Measurements from ENCODE around the gene GUF1.

The GUF1 gene

GRCh38 chr4:44713125-44713524 lies 34.9 kb downstream of the GUF1 start:
- Histone ChIP-seq H3K27me3 (replicated peaks; ENCODE audit: control insufficient read depth, insufficient read depth, low read length) (no peaks in the 10 kb centered on the region), H3K36me3 (ENCODE audit: control insufficient read depth, insufficient read depth, low read length) (no peaks in the 10 kb centered on the region)
- DNase-seq (ENCODE audit: extremely low read depth, insufficient read length) = no peak

GRCh38 chr4:44716597-44716996 lies 38.4 kb downstream of the GUF1 start:
- DNase-seq (ENCODE audit: extremely low read depth, insufficient read length) = no peak
- no peak for TF ChIP-seq CTCF (IDR thresholded peaks at IDR 0.05; ENCODE audit: insufficient read depth, low read length, poor library complexity, severe bottlenecking)
- Histone ChIP-seq H3K27me3 (replicated peaks; ENCODE audit: control insufficient read depth, insufficient read depth, low read length) (no peaks in the 10 kb centered on the region), H3K4me3 (replicated peaks; ENCODE audit: low read depth, low read length) (no peak overlapping the region), H3K36me3 (ENCODE audit: control insufficient read depth, insufficient read depth, low read length) (peaks cover 2% of the 10 kb centered on the region; the same call in 1 of the 2 replicates)

More at GRCh38 chr4:44713125-44713524, 34.9 kb downstream of the GUF1 start:
- no peak overlapping the region for H3K4me3 ChIP-seq (replicated peaks; ENCODE audit: low read depth, low read length)
- no peak for TF ChIP-seq CTCF (IDR thresholded peaks at IDR 0.05; ENCODE audit: insufficient read depth, low read length, poor library complexity, severe bottlenecking)

- Histone ChIP-seq H3K4me3 (replicated peaks; ENCODE audit: low read depth, low read length) (no peak overlapping the region), H3K36me3 (ENCODE audit: control insufficient read depth, insufficient read depth, low read length) (peaks cover 2% of the 10 kb centered on the region; the same call in 1 of the 2 replicates), H3K27me3 (replicated peaks; ENCODE audit: control insufficient read depth, insufficient read depth, low read length) (no peaks in the 10 kb centered on the region)
- no peak for TF ChIP-seq CTCF (IDR thresholded peaks at IDR 0.05; ENCODE audit: insufficient read depth, low read length, poor library complexity, severe bottlenecking)
- no peak for DNase-seq (ENCODE audit: extremely low read depth, insufficient read length)
Measured at GRCh38 chr4:44720371-44720770, 42.2 kb downstream of the GUF1 start.

- DNase-seq (ENCODE audit: extremely low read depth, insufficient read length) = no peak
- no peak for TF ChIP-seq CTCF (IDR thresholded peaks at IDR 0.05; ENCODE audit: insufficient read depth, low read length, poor library complexity, severe bottlenecking)
- H3K36me3 ChIP-seq (ENCODE audit: control insufficient read depth, insufficient read depth, low read length) = peaks cover 2% of the 10 kb centered on the region; the same call in 1 of the 2 replicates
- H3K4me3 ChIP-seq (replicated peaks; ENCODE audit: low read depth, low read length) = no peak overlapping the region
- no peaks in the 10 kb centered on the region for H3K27me3 ChIP-seq (replicated peaks; ENCODE audit: control insufficient read depth, insufficient read depth, low read length)
Measured at GRCh38 chr4:44722001-44722400, 43.8 kb downstream of the GUF1 start.

- no peak for TF ChIP-seq CTCF (IDR thresholded peaks at IDR 0.05; ENCODE audit: insufficient read depth, low read length, poor library complexity, severe bottlenecking)
- Histone ChIP-seq H3K36me3 (ENCODE audit: control insufficient read depth, insufficient read depth, low read length) (peaks cover 2% of the 10 kb centered on the region; the same call in 1 of the 2 replicates), H3K27me3 (replicated peaks; ENCODE audit: control insufficient read depth, insufficient read depth, low read length) (no peaks in the 10 kb centered on the region), H3K4me3 (replicated peaks; ENCODE audit: low read depth, low read length) (peak overlapping the region; percentile 86)
- no peak for DNase-seq (ENCODE audit: extremely low read depth, insufficient read length)
Measured at GRCh38 chr4:44725166-44725565, 46.9 kb downstream of the GUF1 start.

- TF ChIP-seq CTCF (IDR thresholded peaks at IDR 0.05; ENCODE audit: insufficient read depth, low read length, poor library complexity, severe bottlenecking) = no peak
- Histone ChIP-seq H3K4me3 (replicated peaks; ENCODE audit: low read depth, low read length) (peak overlapping the region; percentile 86), H3K27me3 (replicated peaks; ENCODE audit: control insufficient read depth, insufficient read depth, low read length) (no peaks in the 10 kb centered on the region), H3K36me3 (ENCODE audit: control insufficient read depth, insufficient read depth, low read length) (no peaks in the 10 kb centered on the region)
- DNase-seq (ENCODE audit: extremely low read depth, insufficient read length) = no peak
Measured at GRCh38 chr4:44725726-44726037, 47.5 kb downstream of the GUF1 start.

All from GM06990 (cell line).